DOHH2 (cell line): ENCODE data around the gene GFRA4.
"Not testable (repeated sequence)": the region's sequence is repeated elsewhere in the genome, so short reads cannot be mapped to it uniquely, and the experiment has no call there.

ENCODE experiments used
- H3F3A ChIP-seq: fragments of 200-600 bp; sonication (generic), shearing (Covaris generic); 2 replicates; pipeline ENCODE4 v1.6.0; 2016; ENCODE audit warnings: antibody characterized with exemption, mild to moderate bottlenecking; ENCODE audit not compliant: control insufficient read depth, insufficient read depth
- H3K27ac ChIP-seq: fragments of 200-600 bp; sonication (generic); 2 replicates; pipeline ENCODE4 v1.5.1; 2014; ENCODE audit warnings: low read depth, mild to moderate bottlenecking, low read length, moderate library complexity
- H3K27me3 ChIP-seq: fragments of 200-600 bp; sonication (generic); 2 replicates; pipeline ENCODE4 v1.6.1; 2014; ENCODE audit warnings: mild to moderate bottlenecking, low read length, mixed read lengths; ENCODE audit not compliant: control insufficient read depth
- H3K36me3 ChIP-seq: fragments of 200-600 bp; sonication (generic); 2 replicates; pipeline ENCODE4 v1.6.1; 2014; ENCODE audit warnings: mild to moderate bottlenecking, low read length, moderate library complexity, mixed read lengths; ENCODE audit not compliant: control insufficient read depth
- H3K4me1 ChIP-seq: fragments of 200-600 bp; sonication (generic); 2 replicates; pipeline ENCODE4 v1.6.1; 2014; ENCODE audit warnings: mild to moderate bottlenecking, low read length, mixed read lengths; ENCODE audit not compliant: control insufficient read depth
- H3K4me2 ChIP-seq: fragments of 200-600 bp; sonication (generic); 2 replicates; pipeline ENCODE4 v1.6.0; 2014; ENCODE audit warnings: mild to moderate bottlenecking, low read length, moderate library complexity
- H3K4me3 ChIP-seq: fragments of 200-600 bp; sonication (generic); 2 replicates; pipeline ENCODE4 v1.5.1; 2014; ENCODE audit warnings: mild to moderate bottlenecking, low read length, mixed read lengths
- H3K79me2 ChIP-seq: fragments of 200-600 bp; sonication (generic); 2 replicates; pipeline ENCODE4 v1.6.1; 2014; ENCODE audit warnings: mild to moderate bottlenecking, low read length, mixed read lengths; ENCODE audit not compliant: control insufficient read depth
- H3K9me2 ChIP-seq: fragments of 200-600 bp; sonication (generic); replicated peaks from 2 replicates; pipeline ENCODE4 v1.6.1; 2014; ENCODE audit warnings: mild to moderate bottlenecking, low read length, mixed read lengths; ENCODE audit not compliant: control insufficient read depth
- H3K9me3 ChIP-seq: fragments of 200-600 bp; sonication (generic); 2 replicates; pipeline ENCODE4 v1.6.1; 2014; ENCODE audit warnings: antibody characterized with exemption, low read length, mixed read lengths; ENCODE audit not compliant: control insufficient read depth, insufficient read depth
- H4K20me1 ChIP-seq: fragments of 200-600 bp; sonication (generic); 2 replicates; pipeline ENCODE4 v1.6.0; 2014; ENCODE audit warnings: low read depth, mild to moderate bottlenecking, antibody characterized with exemption, low read length, moderate library complexity; ENCODE audit not compliant: control insufficient read depth, insufficient read depth
- EZH2phosphoT487 ChIP-seq: fragments of 200-600 bp; sonication (generic); IDR thresholded peaks from 2 replicates; pipeline ENCODE4 v1.6.1; 2017; ENCODE audit warnings: borderline replicate concordance, mild to moderate bottlenecking, antibody characterized with exemption, low read length, moderate library complexity, mixed read lengths
- TF ChIP-seq, protein P1 (sequence below): fragments of 200-600 bp; sonication (generic); IDR thresholded peaks from one replicate; pipeline ENCODE4 v1.5.1; 2014; ENCODE audit warnings: antibody characterized with exemption, mild to moderate bottlenecking, low read depth, low read length; ENCODE audit not compliant: poor library complexity, severe bottlenecking

Gene GFRA4

DNA sequence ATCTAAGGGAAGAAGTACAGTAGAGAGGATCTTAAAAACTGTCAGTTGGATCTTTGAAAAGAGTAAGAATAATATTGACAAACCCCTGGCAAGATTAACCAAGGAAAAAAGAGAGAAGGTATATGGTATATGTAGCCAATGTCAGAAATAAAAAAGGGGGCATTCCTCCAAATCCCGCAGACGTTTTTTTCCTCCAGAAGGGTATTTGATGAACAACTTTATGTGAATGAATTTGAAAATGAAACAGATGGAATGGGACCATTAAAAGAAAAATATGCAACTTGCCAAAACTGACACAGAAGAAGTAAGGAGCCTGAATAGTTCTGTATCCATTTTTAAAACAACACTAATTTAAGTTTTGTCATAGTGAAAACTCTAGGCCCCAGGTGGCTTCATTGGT, 35.7 kb downstream of the GFRA4 start:
- Histone ChIP-seq H3K4me3 (no peak overlapping the region), H3K9me2 (no peaks in the 10 kb centered on the region), H3K9me3 (no peaks in the 10 kb centered on the region), H3K27ac (no peak overlapping the region), H3F3A (no peaks in the 10 kb centered on the region), H3K4me1 (no peaks in the 10 kb centered on the region), H3K79me2 (no peaks in the 10 kb centered on the region), H3K27me3 (no peaks in the 10 kb centered on the region), H4K20me1 (no peaks in the 10 kb centered on the region), H3K36me3 (no peaks in the 10 kb centered on the region), H3K4me2 (no peak overlapping the region)
- TF ChIP-seq EZH2phosphoT487, result no peak
- TF ChIP-seq, protein P1, sequence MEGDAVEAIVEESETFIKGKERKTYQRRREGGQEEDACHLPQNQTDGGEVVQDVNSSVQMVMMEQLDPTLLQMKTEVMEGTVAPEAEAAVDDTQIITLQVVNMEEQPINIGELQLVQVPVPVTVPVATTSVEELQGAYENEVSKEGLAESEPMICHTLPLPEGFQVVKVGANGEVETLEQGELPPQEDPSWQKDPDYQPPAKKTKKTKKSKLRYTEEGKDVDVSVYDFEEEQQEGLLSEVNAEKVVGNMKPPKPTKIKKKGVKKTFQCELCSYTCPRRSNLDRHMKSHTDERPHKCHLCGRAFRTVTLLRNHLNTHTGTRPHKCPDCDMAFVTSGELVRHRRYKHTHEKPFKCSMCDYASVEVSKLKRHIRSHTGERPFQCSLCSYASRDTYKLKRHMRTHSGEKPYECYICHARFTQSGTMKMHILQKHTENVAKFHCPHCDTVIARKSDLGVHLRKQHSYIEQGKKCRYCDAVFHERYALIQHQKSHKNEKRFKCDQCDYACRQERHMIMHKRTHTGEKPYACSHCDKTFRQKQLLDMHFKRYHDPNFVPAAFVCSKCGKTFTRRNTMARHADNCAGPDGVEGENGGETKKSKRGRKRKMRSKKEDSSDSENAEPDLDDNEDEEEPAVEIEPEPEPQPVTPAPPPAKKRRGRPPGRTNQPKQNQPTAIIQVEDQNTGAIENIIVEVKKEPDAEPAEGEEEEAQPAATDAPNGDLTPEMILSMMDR, result no peak

DNA sequence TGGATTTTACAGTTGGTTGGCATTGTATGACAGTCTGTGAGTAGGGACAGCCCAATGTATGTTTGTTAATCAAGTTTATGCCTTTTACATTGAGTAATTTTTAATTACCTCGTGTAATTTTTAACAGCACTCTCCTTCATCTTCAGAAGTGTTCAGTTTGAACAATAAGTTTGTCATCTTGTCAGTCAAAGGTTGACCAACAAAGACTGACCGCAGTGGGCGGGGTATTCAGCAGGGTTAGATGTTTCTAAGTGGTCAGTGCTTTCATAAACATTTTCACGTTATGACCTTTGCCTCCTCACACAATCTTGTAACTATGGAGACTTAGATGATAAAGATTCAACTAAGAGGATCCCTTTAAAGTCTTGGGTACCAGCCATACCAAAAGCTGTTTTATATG, 40.8 kb downstream of the GFRA4 start:
- Histone ChIP-seq H3K4me2 (no peak overlapping the region), H3K4me3 (no peak overlapping the region), H3K27me3 (no peaks in the 10 kb centered on the region), H3K9me2 (no peaks in the 10 kb centered on the region), H3K4me1 (0 out of 2 replicates have a peak, but pooled peaks cover 3% of the 10 kb centered on the region), H3K36me3 (no peaks in the 10 kb centered on the region), H3K27ac (no peak overlapping the region), H3K79me2 (no peaks in the 10 kb centered on the region), H4K20me1 (no peaks in the 10 kb centered on the region), H3F3A (no peaks in the 10 kb centered on the region), H3K9me3 (no peaks in the 10 kb centered on the region)
- TF ChIP-seq, protein P1, result no peak
- TF ChIP-seq EZH2phosphoT487, result no peak

DNA sequence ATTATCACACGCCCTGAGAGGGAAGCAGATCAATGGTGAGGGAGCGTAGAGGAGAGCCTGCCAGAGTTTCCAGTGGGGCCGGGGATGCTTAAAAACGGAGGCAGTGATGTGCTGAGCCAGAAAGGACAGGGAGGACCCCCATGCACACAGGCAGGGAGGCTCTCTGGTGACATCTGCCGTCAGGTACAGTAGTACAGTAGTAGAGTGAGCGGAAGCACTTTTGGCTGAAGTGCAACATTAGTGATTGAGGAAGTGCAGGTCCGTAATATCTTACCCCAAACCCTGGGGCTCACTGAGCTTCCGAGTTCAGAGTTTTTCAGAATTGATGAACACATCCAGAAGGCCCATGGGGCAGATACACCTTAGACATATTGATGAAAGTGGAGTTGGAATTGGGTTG, 42.1 kb downstream of the GFRA4 start:
- Histone ChIP-seq H3K4me1 (peaks cover 9% of the 10 kb centered on the region), H3K4me3 (no peak overlapping the region), H3K36me3 (no peaks in the 10 kb centered on the region), H4K20me1 (no peaks in the 10 kb centered on the region), H3K27me3 (no peaks in the 10 kb centered on the region), H3K79me2 (no peaks in the 10 kb centered on the region), H3K4me2 (no peak overlapping the region), H3K27ac (no peak overlapping the region), H3F3A (0 out of 2 replicates have a peak, but pooled peaks cover 3% of the 10 kb centered on the region), H3K9me2 (no peaks in the 10 kb centered on the region), H3K9me3 (no peaks in the 10 kb centered on the region)
- TF ChIP-seq, protein P1, result no peak
- TF ChIP-seq EZH2phosphoT487, result no peak

DNA sequence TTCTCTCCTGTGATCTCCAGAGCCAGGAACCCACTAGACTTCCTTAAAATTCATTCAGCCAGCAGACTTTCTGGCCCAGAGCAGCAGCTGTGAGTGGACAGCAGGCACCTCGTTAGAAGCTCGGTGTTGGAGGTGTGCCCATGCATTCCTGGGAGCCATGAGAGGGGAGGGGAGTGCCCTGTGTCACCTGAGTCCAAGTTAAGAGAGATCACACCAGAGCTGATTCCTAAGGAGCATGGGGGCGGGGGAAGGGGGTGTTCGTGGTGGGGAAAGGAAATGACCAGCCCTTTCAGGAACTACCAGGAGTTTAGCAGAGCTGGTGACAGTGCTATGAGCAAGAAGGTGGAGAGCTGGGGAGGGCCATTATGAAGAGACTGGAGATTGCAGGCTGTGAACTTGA, 46.9 kb downstream of the GFRA4 start:
- Histone ChIP-seq H3F3A (peaks cover 18% of the 10 kb centered on the region), H3K27ac (no peak overlapping the region), H4K20me1 (no peaks in the 10 kb centered on the region), H3K9me3 (no peaks in the 10 kb centered on the region), H3K9me2 (no peaks in the 10 kb centered on the region), H3K4me2 (peak overlapping the region; percentile 6; the same call in 1 of the 2 replicates), H3K79me2 (no peaks in the 10 kb centered on the region), H3K27me3 (no peaks in the 10 kb centered on the region), H3K4me3 (no peak overlapping the region), H3K36me3 (no peaks in the 10 kb centered on the region), H3K4me1 (peaks cover 47% of the 10 kb centered on the region)
- TF ChIP-seq, protein P1, result no peak
- no peak for TF ChIP-seq EZH2phosphoT487

DNA sequence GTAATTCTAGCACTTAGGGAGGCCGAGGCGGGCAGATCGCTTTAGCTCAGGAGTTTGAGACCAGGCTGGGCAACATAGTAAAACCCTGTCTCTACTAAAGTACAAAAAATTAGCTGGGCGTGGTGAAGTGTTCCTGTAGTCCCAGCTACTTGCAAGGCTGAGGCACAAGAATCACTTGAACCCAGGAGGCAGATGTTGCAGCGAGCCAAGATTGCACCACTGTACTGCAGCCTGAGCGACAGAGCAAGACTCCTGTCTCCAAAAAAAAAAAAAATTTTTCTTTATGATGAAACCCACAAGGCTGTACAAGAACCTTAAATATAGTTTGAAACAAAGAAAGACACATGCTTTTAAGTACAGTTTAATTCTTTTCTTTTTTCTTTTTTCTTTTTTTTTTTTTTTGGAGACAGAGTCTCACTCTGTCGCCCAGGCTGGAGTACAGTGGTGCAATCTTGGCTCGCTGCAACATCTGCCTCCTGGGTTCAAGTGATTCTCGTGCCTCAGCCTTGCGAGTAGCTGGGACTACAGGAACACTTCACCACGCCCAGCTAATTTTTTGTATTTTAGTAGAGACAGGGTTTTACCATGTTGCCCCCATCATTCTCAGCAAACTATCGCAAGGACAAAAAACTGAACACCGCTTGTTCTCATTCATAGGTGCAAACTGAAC, 47.9 kb downstream of the GFRA4 start:
- Histone ChIP-seq H3K4me2 (peak overlapping the region; percentile 90), H3K4me3 (peak overlapping the region; percentile 71), H3K27ac (peak overlapping the region; percentile 92), H3F3A (peaks cover 18% of the 10 kb centered on the region), H3K4me1 (peaks cover 47% of the 10 kb centered on the region)
- H4K20me1 ChIP-seq, H3K27me3 ChIP-seq, H3K36me3 ChIP-seq, H3K9me3 ChIP-seq, H3K9me2 ChIP-seq, H3K79me2 ChIP-seq: not testable (repeated sequence)
